HepG2 (cell line): ENCODE measurements around the gene SRD5A3. TPM values are rescaled to one million over a fixed set of nuclear protein-coding genes. Genes with fewer than 3 reads are reported as not detected.

Experiments
- ATAC-seq: fragments of 200-7000 bp; cut with Tn5 transposase; 3 replicates; pipeline ENCODE4 v1.9.1; 2020; ENCODE audit warnings: mild to moderate bottlenecking, moderate library complexity
- BruUV-seq: library from RNA; stranded (reverse); fragments of 400-500 nt; replicated peaks from 2 replicates; lab custom pipeline; 2021; lab: Mats Ljungman, UMichigan
- CTCF ChIA-PET: fragments of 300-600 bp; formaldehyde crosslinking; extraction: SDS; loops from one replicate; lab custom pipeline; 2021; ENCODE audit warnings: low total read pairs, inconsistent platforms, low intra/inter-chr PET ratio; lab: Yijun Ruan, JAX
- POLR2A ChIA-PET: fragments of 350-600 bp; sonication (Branson Sonifier 250); formaldehyde crosslinking; loops from one replicate; lab custom pipeline; 2020; ENCODE audit warnings: antibody characterized with exemption, inconsistent platforms; lab: Yijun Ruan, JAX
- DNase-seq: peaks from one replicate; pipeline ENCODE4 v3.0.0-alpha.2; 2015; ENCODE audit warnings: low spot score
- FAIRE-seq: peaks from 3 replicates; lab custom pipeline; 2011; peaks lifted over from hg19 to GRCh38; lab: Jason Lieb, UNC
- H2AFZ ChIP-seq: one replicate; pipeline ENCODE4 v1.6.1; 2011; ENCODE audit warnings: low read length, inconsistent platforms
- H3K27ac ChIP-seq: fragments of 300-600 bp; 3 replicates; pipeline ENCODE4 v1.8.0; 2011; ENCODE audit warnings: mixed run types, mild to moderate bottlenecking, mixed read lengths, low read length, inconsistent platforms; ENCODE audit not compliant: insufficient read depth; ENCODE audit errors: extremely low read length
- H3K27me3 ChIP-seq, 2 experiments: fragments of 200-600 bp in 1 of 2; 2 replicates in 1 of 2; 3 replicates in 1 of 2; pipeline versions ENCODE4 v1.6.0 to v1.8.0; 2011; ENCODE audit warnings: low read length in 2 of 2, mild to moderate bottlenecking in 2 of 2, moderate library complexity in 2 of 2, inconsistent platforms in 1 of 2; ENCODE audit not compliant: insufficient read depth in 2 of 2, control insufficient read depth in 1 of 2
- H3K36me3 ChIP-seq, 2 experiments: fragments of 200-600 bp in 1 of 2; replicated peaks in 1 of 2; 2 replicates in 1 of 2; 3 replicates in 1 of 2; pipeline versions ENCODE4 v1.5.1 to v1.8.0; 2011; ENCODE audit warnings: low read length in 2 of 2, inconsistent platforms in 1 of 2; ENCODE audit not compliant: insufficient read depth in 2 of 2, control insufficient read depth in 1 of 2
- H3K4me1 ChIP-seq: 2 replicates; pipeline ENCODE4 v1.5.1; 2012; ENCODE audit warnings: low read length, inconsistent platforms; ENCODE audit not compliant: insufficient read depth
- H3K4me2 ChIP-seq: 2 replicates; pipeline ENCODE4 v1.6.0; 2011; ENCODE audit warnings: low read depth, low read length, inconsistent platforms
- H3K4me3 ChIP-seq, 3 experiments: fragments of 200-600 bp in 1 of 3; sonication (generic), shearing (Covaris generic) in 1 of 3; replicated peaks in 1 of 3; 2 replicates each; pipeline ENCODE4 v1.5.1; 2011 to 2016; ENCODE audit warnings: low read length in 3 of 3, inconsistent platforms in 2 of 3, low read depth in 2 of 3, mild to moderate bottlenecking in 2 of 3, control low read depth in 1 of 3, mixed read lengths in 1 of 3; ENCODE audit not compliant: insufficient read depth in 1 of 3
- H3K79me2 ChIP-seq: one replicate; pipeline ENCODE4 v1.6.1; 2011; ENCODE audit warnings: low read length, inconsistent platforms; ENCODE audit not compliant: insufficient read depth
- H3K9ac ChIP-seq: 2 replicates; pipeline ENCODE4 v1.6.0; 2011; ENCODE audit warnings: mild to moderate bottlenecking, low read depth, low read length, inconsistent platforms; ENCODE audit not compliant: insufficient read depth
- H3K9me3 ChIP-seq: 2 replicates; pipeline ENCODE4 v1.5.1; 2012; ENCODE audit warnings: mild to moderate bottlenecking, low read length
- H4K20me1 ChIP-seq: 2 replicates; pipeline ENCODE4 v1.6.0; 2011; ENCODE audit warnings: inconsistent platforms, mild to moderate bottlenecking, low read length, moderate library complexity; ENCODE audit not compliant: insufficient read depth
- E2F2 ChIP-seq: sonication (generic); formaldehyde crosslinking; IDR thresholded peaks from 2 replicates; pipeline ENCODE4 v1.4.0; 2020; ENCODE audit warnings: missing genetic modification reagents, borderline replicate concordance
- MTF1 ChIP-seq: sonication (generic); formaldehyde crosslinking; IDR thresholded peaks from 2 replicates; pipeline ENCODE4 v1.5.0; 2020; ENCODE audit warnings: missing genetic modification reagents
- NONO ChIP-seq, 2 experiments: fragments of 450-650 bp in 1 of 2; sonication (generic) in 1 of 2; formaldehyde crosslinking in 1 of 2; IDR thresholded peaks in 1 of 2; conservative IDR thresholded peaks in 1 of 2; 2 replicates each; pipeline versions ENCODE4 v1.6.1 to v1.8.0; 2017 to 2022; ENCODE audit warnings: mild to moderate bottlenecking in 1 of 2, missing genetic modification reagents in 1 of 2, moderate library complexity in 1 of 2
- PPARG ChIP-seq: conservative IDR thresholded peaks from 2 replicates; pipeline ENCODE4 v1.6.1; 2016; ENCODE audit warnings: missing biosample characterization, missing genetic modification reagents
- ZNF44 ChIP-seq: sonication (generic); formaldehyde crosslinking; IDR thresholded peaks from 2 replicates; pipeline ENCODE4 v1.5.1; 2020; ENCODE audit warnings: mild to moderate bottlenecking, missing genetic modification reagents
- ZNF691 ChIP-seq: sonication (generic); formaldehyde crosslinking; IDR thresholded peaks from 2 replicates; pipeline ENCODE4 v1.4.0; 2020; ENCODE audit warnings: missing genetic modification reagents, low read depth, mild to moderate bottlenecking, borderline replicate concordance
- ZNF850 ChIP-seq: sonication (generic); formaldehyde crosslinking; conservative IDR thresholded peaks from 2 replicates; pipeline ENCODE4 v1.9.0; 2021; ENCODE audit warnings: mild to moderate bottlenecking, missing genetic modification reagents
- WGBS: methylation state at CpG from one replicate; pipeline ENCODE4 v1.1.6; 2017; ENCODE audit warnings: low lambda C conversion rate; 5-methylcytosine and 5-hydroxymethylcytosine counted together
- in situ Hi-C: cut with HindIII; loops from 2 replicates; pipeline ENCODE4 v1.10.0; 2017; ENCODE audit warnings: low pct_unique_long_range_greater_than_20kb; ENCODE audit not compliant: extremely low pct_ligation_motif_present
- intact Hi-C: fragments of 100-400 bp; cut with micrococcal nuclease; formaldehyde crosslinking; loops from one replicate; pipeline ENCODE4 v1.10.0; 2022; ENCODE audit not compliant: unreplicated experiment
- polyA plus RNA-seq, 8 experiments: library from polyadenylated mRNA; depleted of rRNA in 3 of 8; stranded (reverse) in 7 of 8; unstranded in 1 of 8; fragments of >200 nt; fragmentation: Illumina TruSeq in 4 of 8; extraction: Trizol in 4 of 8; gene quantifications; 2 replicates each; pipeline versions ENCODE4 v1.2.1 to v1.2.3, GENCODE V29; 2011 to 2016; ENCODE audit warnings: low read depth in 4 of 8, missing spikeins in 1 of 8, mixed read lengths in 1 of 8; ENCODE audit not compliant: insufficient read depth in 1 of 8
- total RNA-seq, 5 experiments: library from RNA; depleted of rRNA; stranded (reverse); fragments of >200 nt; fragmentation: Illumina TruSeq; extraction: Trizol; gene quantifications; 2 replicates each; pipeline ENCODE4 v1.2.3, GENCODE V29; 2016; ENCODE audit warnings: low read depth in 1 of 5

SRD5A3 gene
- total and polyA plus RNA-seq, 2 of the 13 experiments (the other 11 are each of a cell fraction or from before 2014, with no cell fraction given): 12.4 to 18.4 TPM

- ChIA-PET CTCF (no interaction called here), POLR2A (no interaction called here)
- TF ChIP-seq E2F2 (CRISPR knock-in tag) (no peak), NONO (IDR thresholded peaks at IDR 0.05) (no peak), NONO (CRISPR knock-in tag; conservative IDR thresholded peaks at IDR 0.05) (no peak), ZNF850 (CRISPR knock-in tag) (no peak), ZNF691 (CRISPR knock-in tag) (no peak), PPARG (CRISPR knock-in tag) (no peak), ZNF44 (CRISPR knock-in tag) (no peak), MTF1 (CRISPR knock-in tag) (no peak)
- intact Hi-C loops (no loop called here), in situ Hi-C loops (no loop called here)
- H3K36me3 ChIP-seq: no peaks in the 10 kb centered on the region
- no peak for FAIRE-seq
- H3K27me3 ChIP-seq: 0 out of 5 replicates have a peak, but pooled peaks cover 0 to 5% of the 10 kb centered on the region in 2 experiments
- no peak for DNase-seq
- no peak overlapping the region for H3K27ac ChIP-seq
- H3K9ac ChIP-seq: no peak overlapping the region
- H3K4me3 ChIP-seq: no peak overlapping the region
- no peak for ATAC-seq
- no peaks in the 10 kb centered on the region for H3K4me1 ChIP-seq
- H3K79me2 ChIP-seq: no peaks in the 10 kb centered on the region
- no peak overlapping the region for H3K4me2 ChIP-seq
- no peak overlapping the region for H2AFZ ChIP-seq
- no peaks in the 10 kb centered on the region for H4K20me1 ChIP-seq
- 42% methylated on average over 2 of the region's 2 CpGs for WGBS
- 0 out of 2 replicates have a peak, but pooled peaks cover 3% of the 10 kb centered on the region for H3K9me3 ChIP-seq
- BruUV-seq: no TSS peak
Measured at GRCh38 chr4:55329012-55329411, 17.0 kb upstream of the SRD5A3 start.
